Activated CD8-positive, alpha-beta T cell treated with anti-CD3 and anti-CD28 coated beads for 36 hours (primary cell): ENCODE results near the gene RPP14. TPM values are rescaled to one million over a fixed set of nuclear protein-coding genes. Genes with fewer than 3 reads are reported as not detected.

Source experiments
- ATAC-seq: fragments of 200-7000 bp; cut with Tn5 transposase; one replicate; pipeline ENCODE4 v1.10.0; 2021; ENCODE audit warnings: mild to moderate bottlenecking, moderate library complexity
- CTCF ChIA-PET: fragments of 350-600 bp; sonication (Branson Sonifier 250); formaldehyde crosslinking; loops from one replicate; lab custom pipeline; 2021; ENCODE audit warnings: antibody characterized with exemption; lab: Charles Lee
- POLR2A ChIA-PET: fragments of 350-600 bp; sonication (Branson Sonifier 250); formaldehyde crosslinking; loops from one replicate; lab custom pipeline; 2021; ENCODE audit warnings: antibody characterized with exemption; lab: Charles Lee
- DNase-seq: peaks from one replicate; pipeline ENCODE4 v3.0.0-alpha.2; 2020
- H3K27ac Mint-ChIP-seq: one replicate; pipeline ENCODE4 v1.8.0; 2021; ENCODE audit warnings: mild to moderate bottlenecking, mixed read lengths
- H3K27me3 Mint-ChIP-seq: one replicate; pipeline ENCODE4 v1.8.0; 2021; ENCODE audit warnings: mixed read lengths
- H3K36me3 Mint-ChIP-seq: one replicate; pipeline ENCODE4 v1.8.0; 2021; ENCODE audit warnings: low read depth, mixed read lengths
- H3K4me1 Mint-ChIP-seq: one replicate; pipeline ENCODE4 v1.8.0; 2021; ENCODE audit warnings: low read depth, mixed read lengths
- H3K4me3 Mint-ChIP-seq: one replicate; pipeline ENCODE4 v1.8.0; 2021; ENCODE audit warnings: mild to moderate bottlenecking, moderate library complexity, mixed read lengths
- H3K9me3 Mint-ChIP-seq: one replicate; pipeline ENCODE4 v1.8.0; 2021; ENCODE audit warnings: mixed read lengths
- intact Hi-C: fragments of 100-400 bp; cut with micrococcal nuclease; formaldehyde crosslinking; loops from one replicate; pipeline ENCODE4 v1.10.0; 2022
- total RNA-seq, 2 experiments: library from RNA; stranded (reverse); gene quantifications; one replicate each; pipeline ENCODE4 v1.2.3, GENCODE V29; 2021
- TF ChIP-seq, protein P1 (sequence below): fragments of 200-600 bp; IDR thresholded peaks from one replicate; pipeline ENCODE4 v1.8.0; 2022; ENCODE audit warnings: antibody characterized with exemption, mild to moderate bottlenecking

RPP14 gene
- total RNA-seq, 2 experiments from 2014 or later, result 16.1 to 18.0 TPM

GRCh38 chr3:58323529-58324390 lies 17.7 kb downstream of the RPP14 start:
- CTCF ChIA-PET, result interaction anchor here (1.1 to 8.2 kb wide), 5 partner anchors 15 to 168 kb away, joined by 3 to 87 read pairs (median 6); partner anchors contain the start of genes HTD2, KCTD6 and RPP14
- DNase-seq, result peak; percentile 12
- peaks cover 40% of the 10 kb centered on the region for H3K4me1 Mint-ChIP-seq
- peak overlapping the region; percentile 2 for H3K4me3 Mint-ChIP-seq
- no peaks in the 10 kb centered on the region for H3K27me3 Mint-ChIP-seq
- peaks cover 10% of the 10 kb centered on the region for H3K36me3 Mint-ChIP-seq
- peak overlapping the region; percentile 87 for H3K27ac Mint-ChIP-seq
- ATAC-seq, result peak; percentile 64
- intact Hi-C loops, result loop anchor here (5.0 kb wide), 2 partner anchors 89 to 209 kb away; no protein-coding TSS in a partner anchor
- H3K9me3 Mint-ChIP-seq, result no peaks in the 10 kb centered on the region
- POLR2A ChIA-PET, result interaction anchor here (1.0 to 1.5 kb wide), 2 partner anchors 9 to 15 kb away, joined by 3 to 7 read pairs; partner anchors contain the start of gene PXK
- TF ChIP-seq, protein P1, sequence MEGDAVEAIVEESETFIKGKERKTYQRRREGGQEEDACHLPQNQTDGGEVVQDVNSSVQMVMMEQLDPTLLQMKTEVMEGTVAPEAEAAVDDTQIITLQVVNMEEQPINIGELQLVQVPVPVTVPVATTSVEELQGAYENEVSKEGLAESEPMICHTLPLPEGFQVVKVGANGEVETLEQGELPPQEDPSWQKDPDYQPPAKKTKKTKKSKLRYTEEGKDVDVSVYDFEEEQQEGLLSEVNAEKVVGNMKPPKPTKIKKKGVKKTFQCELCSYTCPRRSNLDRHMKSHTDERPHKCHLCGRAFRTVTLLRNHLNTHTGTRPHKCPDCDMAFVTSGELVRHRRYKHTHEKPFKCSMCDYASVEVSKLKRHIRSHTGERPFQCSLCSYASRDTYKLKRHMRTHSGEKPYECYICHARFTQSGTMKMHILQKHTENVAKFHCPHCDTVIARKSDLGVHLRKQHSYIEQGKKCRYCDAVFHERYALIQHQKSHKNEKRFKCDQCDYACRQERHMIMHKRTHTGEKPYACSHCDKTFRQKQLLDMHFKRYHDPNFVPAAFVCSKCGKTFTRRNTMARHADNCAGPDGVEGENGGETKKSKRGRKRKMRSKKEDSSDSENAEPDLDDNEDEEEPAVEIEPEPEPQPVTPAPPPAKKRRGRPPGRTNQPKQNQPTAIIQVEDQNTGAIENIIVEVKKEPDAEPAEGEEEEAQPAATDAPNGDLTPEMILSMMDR, result no peak

DNA sequence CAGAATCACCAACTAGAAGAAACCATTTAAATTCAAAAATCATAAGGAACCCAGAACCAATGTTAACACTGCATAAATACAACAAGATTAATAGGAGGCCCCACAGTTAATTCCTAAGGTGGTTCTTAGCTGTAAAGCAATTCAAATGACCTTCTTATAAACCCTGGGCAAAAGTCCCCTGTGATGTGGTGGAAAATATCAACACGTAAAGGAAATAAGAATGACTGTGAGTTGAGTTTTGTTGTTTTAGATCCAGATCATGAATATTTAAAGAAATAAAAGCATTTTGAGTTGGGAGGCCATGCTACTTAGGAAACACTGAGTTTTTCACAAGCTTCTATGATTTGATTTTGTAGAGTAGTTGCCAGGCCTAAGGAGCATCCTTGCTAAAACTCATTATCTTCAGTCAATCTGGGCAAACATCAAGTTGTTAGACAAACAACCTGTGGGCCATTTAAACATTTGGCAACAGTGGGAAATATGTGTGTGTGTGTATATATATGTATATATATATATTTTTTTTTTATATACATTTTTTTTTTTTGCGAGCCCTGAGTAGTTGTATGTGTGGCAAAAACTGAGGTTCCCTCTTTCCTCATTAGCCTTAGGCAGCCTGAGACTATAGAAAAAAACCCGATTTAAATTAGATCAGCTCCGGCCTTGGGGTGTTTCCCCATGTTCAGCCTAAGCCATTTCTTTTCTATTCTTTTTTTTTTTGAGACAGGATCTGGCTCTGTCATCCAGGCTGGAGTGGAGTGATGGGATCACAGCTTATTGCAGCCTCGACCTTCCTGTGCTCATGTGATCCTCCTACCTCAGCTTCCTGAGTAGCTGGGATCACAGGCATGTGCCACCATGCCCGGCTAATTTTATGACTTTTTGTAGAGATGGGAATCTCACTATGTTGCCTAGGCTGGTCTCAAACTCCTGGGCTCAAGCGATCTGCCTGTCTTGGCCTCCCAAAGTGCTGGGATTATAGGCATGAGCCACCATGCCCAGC lies 18.6 kb downstream of the RPP14 start:
- TF ChIP-seq, protein P1, result no peak
- H3K9me3 Mint-ChIP-seq, result no peaks in the 10 kb centered on the region
- intact Hi-C loops, result loop anchor here (5.0 kb wide), 2 partner anchors 88 to 208 kb away; no protein-coding TSS in a partner anchor
- ChIA-PET POLR2A (interaction anchor here (1.0 to 1.5 kb wide), 3 partner anchors 8 to 16 kb away, joined by 3 to 7 read pairs (median 4); partner anchors contain the start of gene PXK), CTCF (interaction anchor here (0.8 to 4.4 kb wide), 5 partner anchors 17 to 167 kb away, joined by 3 to 35 read pairs (median 4); partner anchors contain the start of genes HTD2, KCTD6 and RPP14)
- H3K36me3 Mint-ChIP-seq, result peaks cover 7% of the 10 kb centered on the region
- H3K4me3 Mint-ChIP-seq, result peak overlapping the region; percentile 2
- ATAC-seq (peak; percentile 63), DNase-seq (peak; percentile 37)
- peak overlapping the region; percentile 87 for H3K27ac Mint-ChIP-seq
- no peaks in the 10 kb centered on the region for H3K27me3 Mint-ChIP-seq
- H3K4me1 Mint-ChIP-seq, result peaks cover 40% of the 10 kb centered on the region

GRCh38 chr3:58325525-58325992 lies 19.5 kb downstream of the RPP14 start:
- H3K9me3 Mint-ChIP-seq, result no peaks in the 10 kb centered on the region
- no peaks in the 10 kb centered on the region for H3K27me3 Mint-ChIP-seq
- ATAC-seq (no peak), DNase-seq (no peak)
- POLR2A ChIA-PET, result interaction anchor here (1.4 to 1.5 kb wide), 2 partner anchors 9 to 25 kb away, joined by 3 to 4 read pairs; no protein-coding TSS in a partner anchor
- intact Hi-C loops, result no loop called here
- peaks cover 7% of the 10 kb centered on the region for H3K36me3 Mint-ChIP-seq
- H3K27ac Mint-ChIP-seq, result peak overlapping the region; percentile 87
- TF ChIP-seq, protein P1, result no peak
- no peak overlapping the region for H3K4me3 Mint-ChIP-seq
- H3K4me1 Mint-ChIP-seq, result peaks cover 40% of the 10 kb centered on the region
- CTCF ChIA-PET, result interaction anchor here (1.2 to 4.4 kb wide), 3 partner anchors 10 to 18 kb away, joined by 3 to 35 read pairs (median 4); partner anchors contain the start of genes HTD2 and RPP14

DNA sequence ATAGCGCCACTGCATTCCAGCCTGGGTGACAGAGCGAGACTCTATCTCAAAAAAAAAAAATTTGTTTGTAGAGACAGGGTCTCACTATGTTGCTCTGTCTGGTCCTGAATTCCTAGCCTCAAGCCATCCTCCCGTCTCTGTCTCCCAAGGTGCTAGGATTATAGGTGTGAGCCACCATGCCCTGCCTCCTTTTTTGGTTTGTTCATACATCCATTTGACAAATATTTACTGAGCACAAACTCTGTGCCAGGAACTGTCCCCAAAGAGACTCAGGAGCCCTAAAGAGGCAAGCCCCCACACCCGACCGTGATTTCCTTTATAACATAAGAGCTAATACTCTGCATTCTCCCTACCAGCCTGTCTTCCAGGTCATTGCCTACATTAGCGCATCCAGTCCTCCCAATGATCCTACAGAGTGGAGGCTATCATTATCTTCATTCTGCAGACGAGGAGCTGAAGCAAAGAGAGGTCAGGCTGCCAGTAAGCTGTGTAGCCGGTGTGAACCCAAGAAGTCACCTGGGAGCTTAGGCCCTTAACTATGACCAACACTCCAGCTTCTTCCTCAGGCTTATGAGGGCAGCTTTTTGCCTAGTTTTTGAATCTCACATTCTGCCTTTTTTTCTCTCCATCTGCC lies 20.3 kb downstream of the RPP14 start:
- ChIA-PET CTCF (interaction anchor here (1.2 to 4.4 kb wide), 4 partner anchors 9 to 109 kb away, joined by 3 to 35 read pairs (median 4); partner anchors contain the start of genes HTD2 and RPP14), POLR2A (interaction anchor here (0.9 to 1.5 kb wide), 4 partner anchors 8 to 30 kb away, joined by 3 to 4 read pairs (median 3); partner anchors contain the start of genes HTD2 and RPP14)
- Mint-ChIP-seq H3K9me3 (no peaks in the 10 kb centered on the region), H3K4me3 (no peak overlapping the region), H3K36me3 (peaks cover 3% of the 10 kb centered on the region), H3K27ac (peak overlapping the region; percentile 66), H3K27me3 (no peaks in the 10 kb centered on the region), H3K4me1 (peaks cover 36% of the 10 kb centered on the region)
- TF ChIP-seq, protein P1, result no peak
- ATAC-seq (no peak), DNase-seq (no peak)
- intact Hi-C loops, result no loop called here
